ENCODE measurements around the gene FBXO21.

The FBXO21 gene

GRCh38 chr12:117167769-117168168 is 22.5 kb downstream of the FBXO21 start:
- Histone ChIP-seq H3K9me2 (replicated peaks; ENCODE audit: low read depth, low read length) (no peaks in the 10 kb centered on the region), H3K9ac (ENCODE audit: low read depth, low read length, poor library complexity, severe bottlenecking) (no peak overlapping the region), H2AFZ (ENCODE audit: low read length) (no peak overlapping the region), H3K4me1 (ENCODE audit: insufficient read depth, low read length, poor library complexity, severe bottlenecking) (no peaks in the 10 kb centered on the region), H3K4me2 (ENCODE audit: low read depth, low read length, poor library complexity, severe bottlenecking) (no peak overlapping the region), H3K27me3 (ENCODE audit: insufficient read depth, low read length, poor library complexity, severe bottlenecking) (no peaks in the 10 kb centered on the region), H4K20me1 (ENCODE audit: insufficient read depth, low read length, poor library complexity, severe bottlenecking) (no peaks in the 10 kb centered on the region), H3K79me2 (ENCODE audit: insufficient read depth, low read length) (no peaks in the 10 kb centered on the region), H3F3A (ENCODE audit: low read depth) (no peaks in the 10 kb centered on the region), H3K36me3 (ENCODE audit: insufficient read depth, low read length) (peaks cover 84% of the 10 kb centered on the region; the same call in 1 of the 2 replicates), H3K9me3 (ENCODE audit: insufficient read depth, low read depth, low read length) (no peaks in the 10 kb centered on the region), H3K4me3 (ENCODE audit: low read length, poor library complexity, severe bottlenecking) (no peak overlapping the region)
- TF ChIP-seq CTCF (conservative IDR thresholded peaks at IDR 0.05; ENCODE audit: low read length) (no peak), EZH2phosphoT487 (IDR thresholded peaks at IDR 0.05; ENCODE audit: borderline replicate concordance) (no peak)

GRCh38 chr12:117166107-117166506 is 24.2 kb downstream of the FBXO21 start:
- Histone ChIP-seq H3K27me3 (ENCODE audit: insufficient read depth, low read length, poor library complexity, severe bottlenecking) (no peaks in the 10 kb centered on the region), H3K4me2 (ENCODE audit: low read depth, low read length, poor library complexity, severe bottlenecking) (no peak overlapping the region), H4K20me1 (ENCODE audit: insufficient read depth, low read length, poor library complexity, severe bottlenecking) (no peaks in the 10 kb centered on the region), H3K4me1 (ENCODE audit: insufficient read depth, low read length, poor library complexity, severe bottlenecking) (no peaks in the 10 kb centered on the region), H3K9ac (ENCODE audit: low read depth, low read length, poor library complexity, severe bottlenecking) (no peak overlapping the region), H3K36me3 (ENCODE audit: insufficient read depth, low read length) (peaks cover 86% of the 10 kb centered on the region; the same call in 1 of the 2 replicates), H2AFZ (ENCODE audit: low read length) (no peak overlapping the region), H3K4me3 (ENCODE audit: low read length, poor library complexity, severe bottlenecking) (no peak overlapping the region), H3F3A (ENCODE audit: low read depth) (no peaks in the 10 kb centered on the region), H3K9me2 (replicated peaks; ENCODE audit: low read depth, low read length) (no peaks in the 10 kb centered on the region), H3K79me2 (ENCODE audit: insufficient read depth, low read length) (no peaks in the 10 kb centered on the region), H3K9me3 (ENCODE audit: insufficient read depth, low read depth, low read length) (no peaks in the 10 kb centered on the region)
- no peak for TF ChIP-seq CTCF (conservative IDR thresholded peaks at IDR 0.05; ENCODE audit: low read length)
- TF ChIP-seq EZH2phosphoT487 (IDR thresholded peaks at IDR 0.05; ENCODE audit: borderline replicate concordance): no peak

- no peaks in the 10 kb centered on the region for H3K9me3 ChIP-seq (ENCODE audit: insufficient read depth, low read depth, low read length)
- no peak overlapping the region for H3K4me3 ChIP-seq (ENCODE audit: low read length, poor library complexity, severe bottlenecking)
- H3K9ac ChIP-seq (ENCODE audit: low read depth, low read length, poor library complexity, severe bottlenecking): no peak overlapping the region
- no peaks in the 10 kb centered on the region for H3F3A ChIP-seq (ENCODE audit: low read depth)
- H3K36me3 ChIP-seq (ENCODE audit: insufficient read depth, low read length): peaks cover 86% of the 10 kb centered on the region; the same call in 1 of the 2 replicates
- no peak overlapping the region for H3K4me2 ChIP-seq (ENCODE audit: low read depth, low read length, poor library complexity, severe bottlenecking)
- H3K4me1 ChIP-seq (ENCODE audit: insufficient read depth, low read length, poor library complexity, severe bottlenecking): no peaks in the 10 kb centered on the region
- no peaks in the 10 kb centered on the region for H3K27me3 ChIP-seq (ENCODE audit: insufficient read depth, low read length, poor library complexity, severe bottlenecking)
- no peaks in the 10 kb centered on the region for H3K79me2 ChIP-seq (ENCODE audit: insufficient read depth, low read length)
- H3K9me2 ChIP-seq (replicated peaks; ENCODE audit: low read depth, low read length): no peaks in the 10 kb centered on the region
- H4K20me1 ChIP-seq (ENCODE audit: insufficient read depth, low read length, poor library complexity, severe bottlenecking): no peaks in the 10 kb centered on the region
- TF ChIP-seq CTCF (conservative IDR thresholded peaks at IDR 0.05; ENCODE audit: low read length): no peak
- no peak for TF ChIP-seq EZH2phosphoT487 (IDR thresholded peaks at IDR 0.05; ENCODE audit: borderline replicate concordance)
- no peak overlapping the region for H2AFZ ChIP-seq (ENCODE audit: low read length)
These were observed 24.9 kb downstream of the FBXO21 start for GRCh38 chr12:117165342-117165741.

Data from Loucy (cell line).